HG03139 (cell line): ENCODE measurements around the gene CDC42BPA.
"Not testable (repeated sequence)": the region's sequence is repeated elsewhere in the genome, so short reads cannot be mapped to it uniquely, and the experiment has no call there.

Experiments used
- ATAC-seq: cut with Tn5 transposase; IDR thresholded peaks from one replicate; pipeline ENCODE4 v1.9.1; 2021; ENCODE audit not compliant: unreplicated experiment

Gene CDC42BPA, protein sequence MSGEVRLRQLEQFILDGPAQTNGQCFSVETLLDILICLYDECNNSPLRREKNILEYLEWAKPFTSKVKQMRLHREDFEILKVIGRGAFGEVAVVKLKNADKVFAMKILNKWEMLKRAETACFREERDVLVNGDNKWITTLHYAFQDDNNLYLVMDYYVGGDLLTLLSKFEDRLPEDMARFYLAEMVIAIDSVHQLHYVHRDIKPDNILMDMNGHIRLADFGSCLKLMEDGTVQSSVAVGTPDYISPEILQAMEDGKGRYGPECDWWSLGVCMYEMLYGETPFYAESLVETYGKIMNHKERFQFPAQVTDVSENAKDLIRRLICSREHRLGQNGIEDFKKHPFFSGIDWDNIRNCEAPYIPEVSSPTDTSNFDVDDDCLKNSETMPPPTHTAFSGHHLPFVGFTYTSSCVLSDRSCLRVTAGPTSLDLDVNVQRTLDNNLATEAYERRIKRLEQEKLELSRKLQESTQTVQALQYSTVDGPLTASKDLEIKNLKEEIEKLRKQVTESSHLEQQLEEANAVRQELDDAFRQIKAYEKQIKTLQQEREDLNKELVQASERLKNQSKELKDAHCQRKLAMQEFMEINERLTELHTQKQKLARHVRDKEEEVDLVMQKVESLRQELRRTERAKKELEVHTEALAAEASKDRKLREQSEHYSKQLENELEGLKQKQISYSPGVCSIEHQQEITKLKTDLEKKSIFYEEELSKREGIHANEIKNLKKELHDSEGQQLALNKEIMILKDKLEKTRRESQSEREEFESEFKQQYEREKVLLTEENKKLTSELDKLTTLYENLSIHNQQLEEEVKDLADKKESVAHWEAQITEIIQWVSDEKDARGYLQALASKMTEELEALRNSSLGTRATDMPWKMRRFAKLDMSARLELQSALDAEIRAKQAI (N-terminal part only)

DNA sequence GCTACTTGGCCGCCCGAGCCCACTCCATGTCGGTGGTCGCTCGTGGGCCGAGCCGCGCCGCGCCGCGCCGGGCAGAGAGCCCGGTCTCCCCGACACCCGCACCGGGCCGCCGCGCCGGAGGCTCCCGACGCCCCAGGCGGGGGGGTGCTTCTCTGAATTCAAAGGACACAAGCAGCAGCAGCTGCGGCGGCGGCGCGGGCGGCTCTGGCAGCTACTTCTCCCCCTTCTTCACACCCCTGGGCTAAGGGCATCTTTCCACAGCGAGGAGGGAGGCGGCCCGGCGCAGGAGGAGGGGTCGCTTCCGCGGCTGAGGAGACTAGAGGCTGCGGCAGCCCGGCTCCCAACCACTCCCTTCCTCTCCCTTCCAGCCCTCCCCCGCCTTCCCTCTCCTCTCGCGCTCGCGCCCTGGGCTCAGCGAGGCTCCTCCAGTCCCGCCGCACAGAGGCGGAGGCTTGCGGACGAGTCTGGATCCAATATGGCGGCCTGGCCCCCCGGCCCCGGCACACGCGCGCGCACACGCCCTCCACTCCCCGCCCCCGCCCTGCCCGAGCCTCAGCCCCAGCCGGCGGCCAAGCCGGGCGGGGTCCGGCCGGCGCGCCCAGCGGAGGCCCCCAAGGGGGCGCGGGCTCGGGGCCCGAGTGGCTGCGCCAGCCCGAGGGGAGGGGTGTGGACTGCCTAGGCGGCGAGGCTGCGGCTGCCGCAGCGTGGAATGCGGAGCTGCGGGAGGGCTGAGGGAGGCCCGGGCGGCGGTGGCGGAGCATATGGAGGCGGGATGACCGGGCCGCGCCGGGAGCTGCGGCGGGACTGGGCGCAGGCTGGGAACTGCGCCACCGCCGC lies at the start of gene CDC42BPA:
TSS of gene CDC42BPA (minus strand) at position 477 of the 837 bp plus-strand sequence. CDS start 1,310 bp downstream, outside the sequence.
- ATAC-seq, result peak; percentile 39

DNA sequence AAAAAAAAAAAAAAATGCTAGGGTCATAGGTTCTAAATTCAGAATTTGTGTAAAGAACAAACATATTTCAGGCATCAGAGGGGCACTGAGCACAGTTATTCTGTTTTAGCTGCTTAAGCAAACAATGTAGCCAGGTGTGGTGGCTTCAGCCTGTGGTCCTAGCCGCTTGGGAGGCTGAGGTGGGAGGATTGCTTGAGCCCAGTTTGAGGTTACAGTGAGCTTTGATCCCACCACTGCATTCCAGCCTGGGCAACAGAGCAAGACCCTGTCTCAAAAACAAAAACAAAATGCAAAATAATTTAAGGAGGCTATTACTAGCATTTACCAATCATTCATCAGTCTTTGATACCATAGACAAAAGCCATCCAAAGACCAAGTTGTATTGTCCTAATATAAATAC lies 49.7 kb upstream of the CDC42BPA start:
- no peak for ATAC-seq

DNA sequence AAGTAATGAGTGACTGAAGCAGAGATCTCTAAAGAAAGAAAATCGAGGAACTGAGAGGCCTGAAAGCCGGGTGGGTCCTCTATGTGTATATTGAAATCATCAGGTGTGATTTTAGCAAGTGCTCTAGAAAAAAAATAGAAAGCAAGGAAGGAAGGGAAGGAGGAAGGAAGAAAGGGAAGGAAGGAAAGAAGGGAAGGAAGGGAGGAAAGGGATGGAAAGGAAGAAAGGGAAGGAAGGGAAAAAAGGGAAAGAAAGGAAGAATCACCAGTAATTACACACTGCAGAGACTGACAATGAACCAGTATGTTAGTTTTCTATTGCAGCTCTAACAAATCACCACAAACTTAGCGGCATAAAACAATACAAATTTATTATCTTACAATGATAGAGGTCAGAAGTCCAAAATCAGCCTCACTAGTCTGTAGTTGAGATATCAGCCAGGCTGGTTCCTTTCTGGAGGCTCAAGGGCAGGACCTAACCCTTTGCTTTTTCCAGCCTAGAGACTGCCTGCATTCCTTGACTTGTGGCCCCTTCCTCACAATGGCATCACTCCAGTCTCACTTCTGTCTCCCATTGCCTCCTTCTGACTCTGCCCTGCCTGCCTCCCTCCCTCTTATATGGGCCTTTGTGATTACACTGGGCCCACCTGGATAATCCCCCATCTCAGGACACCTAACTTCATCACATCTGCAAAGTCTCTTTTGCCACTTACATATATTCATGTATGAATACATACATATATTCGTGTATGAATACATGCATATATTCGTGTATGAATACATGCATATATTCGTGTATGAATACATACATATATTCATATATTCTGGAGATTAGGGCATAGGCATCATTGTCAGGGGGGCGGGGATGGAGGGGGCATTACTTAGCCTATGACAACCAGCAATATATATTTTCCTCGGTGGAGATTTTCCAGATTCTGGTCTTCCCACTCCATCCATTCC lies 47.5 kb upstream of the CDC42BPA start:
- no peak for ATAC-seq

DNA sequence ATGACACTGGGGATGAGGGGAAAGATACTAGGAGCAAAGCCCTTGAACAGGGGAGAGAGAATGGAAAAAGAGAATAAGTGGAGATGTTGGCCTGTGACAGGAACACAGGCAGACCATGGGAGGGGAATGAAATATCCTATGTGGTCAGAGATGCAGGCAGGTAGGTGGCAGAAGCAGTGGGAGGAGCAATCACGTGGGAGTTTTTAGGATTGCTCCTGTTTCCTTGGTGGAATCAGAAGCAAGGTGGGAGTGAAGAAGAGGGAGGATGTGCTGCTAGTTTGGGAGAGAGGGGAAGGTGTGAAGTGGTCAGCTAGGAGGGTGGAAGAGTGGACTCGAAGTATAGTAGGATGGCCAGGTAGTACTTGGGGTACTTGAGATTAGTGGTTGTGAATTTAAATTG lies 46.4 kb upstream of the CDC42BPA start:
- no peak for ATAC-seq

DNA sequence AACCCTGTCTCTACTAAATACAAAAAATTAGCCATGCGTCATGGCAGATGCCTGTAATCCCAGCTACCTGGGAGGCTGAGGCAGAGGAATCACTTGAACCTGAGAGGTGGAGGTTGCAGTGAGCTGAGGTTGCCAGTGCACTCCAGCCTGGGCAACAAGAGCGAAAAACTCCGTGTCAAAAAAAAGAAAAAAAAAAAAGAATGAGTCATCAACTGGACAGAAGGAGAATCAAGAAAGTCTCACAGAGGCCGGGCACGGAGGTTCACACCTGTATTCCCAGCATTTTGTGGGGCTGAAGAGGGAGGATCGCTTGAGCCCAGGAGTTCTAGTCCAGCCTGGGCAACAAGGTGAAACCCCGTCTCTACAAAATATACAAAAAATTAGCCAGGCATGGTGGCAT lies 45.5 kb upstream of the CDC42BPA start:
- ATAC-seq, result no peak

DNA sequence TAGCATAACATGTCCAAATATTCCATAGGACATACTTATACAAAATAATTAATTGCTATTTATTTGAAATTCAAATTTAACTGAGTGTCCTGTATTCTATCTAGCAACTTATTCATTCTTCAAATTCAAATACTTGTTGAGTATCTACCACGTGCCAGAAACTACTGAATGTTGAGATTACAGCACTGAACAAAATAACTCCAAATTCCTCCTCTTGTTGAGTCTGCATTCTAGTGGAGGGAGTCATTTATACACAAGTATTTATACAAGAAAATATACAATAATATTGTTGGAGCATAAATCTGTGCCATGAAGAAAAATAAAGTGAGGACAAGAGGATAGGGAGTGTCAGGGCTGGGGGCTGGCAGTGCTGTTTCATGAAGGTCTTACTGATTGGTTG lies 43.7 kb upstream of the CDC42BPA start:
- ATAC-seq, result no peak

DNA sequence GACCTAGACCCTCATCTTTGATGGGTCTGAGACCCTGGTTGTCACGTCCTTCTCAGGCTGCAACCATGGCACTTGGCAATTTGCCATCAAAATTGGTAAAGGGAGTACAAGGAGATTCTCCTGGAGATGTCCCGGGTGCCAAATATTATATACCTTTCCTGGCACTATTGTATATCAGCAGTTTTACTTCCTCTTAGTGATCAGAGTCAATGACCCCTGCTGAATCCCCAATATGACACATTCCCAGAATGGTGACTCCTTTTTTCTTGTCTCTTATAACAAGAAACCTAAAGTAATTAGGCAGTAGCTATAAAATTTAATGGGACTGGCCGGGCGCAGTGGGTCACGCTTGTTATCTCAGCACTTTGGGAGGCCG lies 39.6 kb upstream of the CDC42BPA start:
- no peak for ATAC-seq

DNA sequence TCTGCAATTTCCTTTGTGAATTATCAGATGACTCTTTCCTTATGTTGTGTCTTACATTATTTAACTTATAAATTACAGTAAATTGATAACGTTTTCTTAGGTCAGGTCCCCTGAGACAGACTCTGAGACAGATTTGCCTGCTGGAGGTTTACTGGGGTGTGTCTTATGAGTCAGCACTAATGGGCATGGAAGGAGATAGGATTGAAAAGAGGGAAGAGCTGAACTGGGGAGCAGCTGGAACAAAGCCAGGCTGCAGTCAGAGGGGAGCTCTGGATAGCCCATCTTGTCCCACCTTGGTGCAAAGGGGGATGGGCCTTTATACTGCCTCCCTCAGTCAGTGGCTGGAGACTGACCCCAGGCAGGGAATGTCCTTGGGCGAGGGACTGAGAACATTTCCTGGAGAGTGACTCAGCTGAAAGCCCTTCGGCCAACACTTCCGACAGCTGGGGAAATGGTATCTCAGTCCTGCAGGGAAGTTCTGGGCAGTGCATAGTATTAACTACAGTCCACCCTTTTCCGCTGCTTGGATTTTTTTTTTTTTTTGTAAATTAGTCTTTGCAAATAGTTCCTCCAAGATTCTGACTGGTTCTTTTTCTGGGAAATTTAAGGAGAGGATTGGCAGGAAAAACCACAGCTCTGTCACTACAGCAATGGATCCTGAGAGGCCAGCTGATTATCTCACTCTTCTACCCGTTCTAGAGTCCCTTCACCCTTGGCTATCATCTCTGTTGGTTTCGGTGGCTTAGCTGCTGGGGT lies 39.1 kb upstream of the CDC42BPA start:
- ATAC-seq, result no peak

DNA sequence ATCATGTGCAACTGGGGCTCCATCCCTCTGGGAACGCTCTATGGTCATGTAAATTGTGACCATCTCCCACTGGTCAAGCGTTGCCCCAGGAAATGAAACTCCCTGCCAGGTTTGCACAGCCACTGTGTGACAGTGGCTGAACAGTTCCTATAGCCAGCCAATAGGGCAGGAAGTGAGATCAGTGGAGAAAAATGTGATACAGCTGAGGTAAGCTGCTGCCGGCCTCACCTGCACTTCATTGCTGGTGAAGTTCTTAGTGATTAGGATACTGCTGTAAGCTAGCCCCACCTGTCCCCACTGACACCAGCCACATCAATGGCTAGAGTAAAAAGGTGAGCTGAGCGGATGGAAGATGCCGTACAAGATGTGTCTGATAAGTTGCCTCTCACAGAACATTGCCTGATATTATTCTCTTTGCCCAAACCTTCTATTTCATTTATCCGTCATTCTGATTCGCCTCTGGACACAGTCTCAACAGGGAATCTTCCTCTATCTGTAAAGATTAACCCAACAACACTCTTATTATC lies 38.4 kb upstream of the CDC42BPA start:
- no peak for ATAC-seq

DNA sequence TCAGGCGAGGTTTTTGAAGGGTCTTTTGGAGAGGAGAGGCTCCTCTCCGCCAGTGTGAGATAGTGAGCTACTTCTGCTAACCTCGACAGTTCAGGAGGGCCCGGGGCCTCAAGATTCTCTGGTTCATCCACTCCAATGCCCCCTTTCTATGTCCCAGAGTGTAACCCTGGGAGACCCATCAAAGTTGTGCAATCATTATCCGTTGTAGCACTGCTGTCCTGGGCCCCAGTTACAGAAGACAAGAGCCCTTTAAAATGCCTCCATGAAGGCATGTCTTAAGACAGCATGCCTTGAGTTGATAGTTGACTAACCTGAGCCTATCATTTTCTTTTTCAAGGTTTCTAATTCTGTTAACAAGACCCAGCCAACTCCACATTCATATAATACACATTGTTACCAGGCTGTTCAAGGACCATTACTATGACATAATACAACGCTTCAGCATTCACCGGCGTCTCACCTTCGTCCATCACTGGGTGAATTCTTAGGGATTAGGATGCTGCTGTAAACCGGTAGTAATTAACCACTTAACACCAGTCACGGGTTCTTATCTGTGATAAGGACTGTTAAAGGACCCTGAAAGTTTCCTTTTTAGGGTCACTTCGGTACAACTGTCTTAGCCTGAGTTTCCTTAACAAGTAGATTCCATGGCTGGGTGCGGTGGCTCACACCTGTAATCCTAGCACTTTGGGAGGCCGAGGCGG lies 37.4 kb upstream of the CDC42BPA start:
- no peak for ATAC-seq

DNA sequence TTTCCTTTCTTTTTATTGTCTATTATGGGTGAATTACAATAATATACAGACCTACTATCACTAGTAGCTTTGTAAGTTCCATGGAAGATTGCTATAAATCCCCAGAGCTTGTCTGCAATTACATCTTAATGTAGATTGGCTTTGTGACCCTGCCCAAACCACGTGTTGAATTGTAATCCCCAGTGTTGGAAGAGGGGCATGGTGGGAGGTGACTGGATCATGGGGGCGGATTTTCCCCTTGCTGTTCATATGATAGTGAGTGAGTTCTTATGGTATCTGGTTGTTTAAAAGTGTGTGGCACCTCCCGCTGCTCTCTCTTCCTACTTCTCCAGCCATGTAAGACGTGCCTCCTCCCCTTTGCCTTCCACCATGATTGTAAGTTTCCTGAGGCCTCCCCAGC lies 34.9 kb upstream of the CDC42BPA start:
- ATAC-seq, result no peak

DNA sequence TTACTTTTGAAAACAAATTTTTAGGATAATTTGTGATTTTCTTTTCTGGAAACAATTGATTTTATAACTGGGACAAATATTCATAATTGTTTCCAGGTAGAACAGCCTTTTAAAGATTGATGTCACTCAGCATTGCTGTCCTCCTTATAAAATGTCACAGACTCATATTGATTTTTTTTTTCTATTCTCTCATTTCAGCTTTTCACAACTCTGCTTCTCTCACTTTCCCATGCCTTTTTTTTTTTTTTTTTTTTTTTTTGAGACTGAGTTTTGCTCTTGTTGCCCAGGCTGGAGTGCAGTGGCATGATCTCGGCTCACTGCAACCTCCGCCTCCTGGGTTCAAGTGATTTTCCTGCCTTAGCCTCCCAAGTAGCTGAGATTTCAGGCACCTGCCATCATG lies 33.9 kb upstream of the CDC42BPA start:
- not testable (repeated sequence) for ATAC-seq

DNA sequence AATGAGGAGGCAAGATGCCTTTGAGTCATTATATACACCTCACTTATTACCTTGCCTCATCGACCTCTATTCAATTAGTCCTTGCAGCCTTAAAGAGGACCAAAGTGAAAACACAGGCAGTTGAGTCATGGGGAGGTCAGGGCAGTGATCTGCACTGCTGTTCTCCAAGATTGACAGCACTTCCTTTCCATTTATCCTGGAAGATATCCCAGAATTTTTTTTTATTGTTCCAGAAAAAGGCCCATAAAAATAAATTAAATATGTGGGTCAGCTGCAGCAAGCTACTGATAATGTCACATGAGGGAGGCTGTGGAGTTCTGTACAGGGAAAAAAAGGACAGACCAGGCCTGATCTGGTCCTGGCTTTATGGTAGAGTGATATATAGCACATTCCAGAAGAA lies 33.2 kb upstream of the CDC42BPA start:
- ATAC-seq, result no peak

DNA sequence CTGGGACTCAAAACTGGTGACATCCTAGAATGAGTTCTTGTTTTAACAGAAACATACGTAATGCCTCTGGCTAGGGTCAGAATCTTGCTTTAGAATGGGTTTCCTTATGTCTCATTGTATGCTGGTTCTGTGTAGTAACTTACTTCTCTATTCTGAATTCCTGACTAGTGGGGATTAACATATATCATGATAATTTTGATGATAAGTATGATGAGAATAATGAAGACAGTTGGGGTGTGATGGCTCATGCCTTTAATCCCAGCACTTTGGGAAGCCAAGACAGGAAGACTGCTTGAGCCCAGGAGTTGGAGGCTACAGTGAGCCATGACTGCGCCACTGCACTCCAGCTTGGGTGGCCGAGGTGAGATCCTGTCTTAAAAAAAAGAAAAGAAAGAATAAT lies 31.7 kb upstream of the CDC42BPA start:
- no peak for ATAC-seq

DNA sequence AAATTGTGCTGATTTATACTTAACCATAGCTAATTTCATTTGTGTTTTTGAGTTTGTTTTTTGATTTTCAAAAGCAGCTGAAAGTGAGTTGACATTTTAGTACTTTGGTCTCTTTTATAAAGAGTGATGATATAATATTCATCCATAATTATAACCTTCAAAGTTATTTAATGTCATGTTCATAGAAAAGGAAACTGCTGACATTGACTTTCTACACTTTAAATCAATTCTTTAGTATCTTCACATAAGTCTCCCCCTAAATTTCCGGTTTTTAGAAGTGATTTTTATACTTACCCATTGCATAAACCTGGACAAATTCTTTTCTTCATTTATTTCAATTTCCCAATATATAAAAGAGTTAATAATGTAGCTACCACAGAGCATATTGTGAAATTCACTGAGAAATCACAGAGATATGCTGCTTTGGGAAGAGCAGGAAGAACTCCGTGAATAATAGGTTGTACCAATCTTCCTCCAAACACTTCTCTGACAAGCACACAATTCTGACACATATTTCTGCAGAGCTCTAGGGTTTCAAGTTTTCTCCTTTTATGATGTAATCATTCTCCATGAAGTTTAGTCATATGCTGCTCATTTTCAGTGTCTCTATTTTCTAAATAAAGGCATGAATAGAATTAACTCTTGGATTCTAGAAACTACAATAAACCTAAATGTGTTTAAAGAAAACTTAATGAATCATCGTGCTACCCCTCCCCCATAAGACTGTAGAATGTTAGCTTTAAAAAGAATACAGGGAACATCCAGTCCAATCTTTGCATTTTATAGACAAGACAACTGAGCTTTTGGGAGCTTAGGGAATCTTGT lies 25.6 kb upstream of the CDC42BPA start:
- ATAC-seq, result no peak

DNA sequence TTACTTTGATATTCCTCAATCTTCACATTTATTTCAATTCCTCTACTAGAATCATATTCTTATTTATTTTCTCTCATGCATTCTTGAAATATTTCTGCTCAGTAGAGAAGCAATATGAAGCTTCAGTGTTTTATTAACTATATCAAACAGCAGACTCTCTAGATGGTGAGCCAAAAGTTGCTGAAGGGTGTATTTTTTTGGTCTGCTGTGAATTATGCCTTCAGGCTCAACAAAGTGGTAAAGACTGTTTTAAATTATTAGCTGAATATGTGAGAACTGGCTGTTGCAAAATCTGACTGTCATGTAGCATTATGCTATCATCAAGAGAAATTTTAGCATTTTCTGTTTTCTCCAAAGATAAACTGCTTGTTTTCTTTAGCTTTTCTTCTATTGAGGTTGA lies 24.9 kb upstream of the CDC42BPA start:
- ATAC-seq, result no peak

DNA sequence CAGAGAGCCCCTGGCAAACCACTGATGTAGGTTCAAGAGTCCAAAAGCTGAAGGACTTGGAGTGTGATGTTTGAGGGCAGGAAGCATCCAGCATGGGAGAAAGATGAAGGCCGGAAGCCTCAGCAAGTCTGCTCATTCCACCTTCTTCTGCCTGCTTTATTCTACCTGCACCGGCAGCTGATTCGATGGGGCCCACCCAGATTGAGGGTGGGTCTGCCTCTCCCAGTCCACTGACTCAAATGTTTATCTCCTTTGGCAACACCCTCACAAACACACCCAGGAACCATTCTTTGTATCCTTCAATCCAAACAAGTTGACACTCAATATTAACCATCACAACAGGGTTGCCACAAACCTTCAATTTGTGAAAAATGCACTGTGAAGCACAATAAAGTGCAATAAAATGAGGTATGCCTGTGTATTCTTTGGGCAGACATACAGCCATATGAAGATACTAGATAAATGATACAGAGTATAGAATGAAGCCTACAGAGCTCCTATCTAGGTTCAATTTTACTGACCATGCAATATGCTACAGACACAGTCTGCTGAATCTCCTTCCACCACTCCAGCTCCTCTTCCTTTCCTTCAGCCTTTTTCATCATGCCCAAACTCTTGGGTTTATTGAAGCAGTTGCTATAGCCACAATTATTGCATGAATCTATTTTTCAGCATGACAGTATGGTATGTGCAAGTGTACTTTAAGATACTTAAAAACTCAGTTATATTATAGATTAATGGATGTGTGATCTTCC lies 24.0 kb upstream of the CDC42BPA start:
- no peak for ATAC-seq
